Gastroesophageal sphincter (tissue), 3 donors: ENCODE measurements around the gene ACAN.

ENCODE experiments used
- EP300 ChIP-seq: sonication (generic); formaldehyde crosslinking; IDR thresholded peaks from one replicate; pipeline ENCODE4 v1.6.1; 2017; ENCODE audit warnings: antibody characterized with exemption, mild to moderate bottlenecking
- POLR2A ChIP-seq, 2 donors: fragments of 450-650 bp; IDR thresholded peaks; one replicate each; pipeline ENCODE4 v1.6.1; 2017; ENCODE audit warnings: antibody characterized with exemption in 2 of 2, mild to moderate bottlenecking in 2 of 2, moderate library complexity in 1 of 2
- POLR2AphosphoS5 ChIP-seq: sonication (generic); formaldehyde crosslinking; IDR thresholded peaks from one replicate; pipeline ENCODE4 v1.6.1; 2017; ENCODE audit warnings: antibody characterized with exemption
- TF ChIP-seq, protein P1 (sequence below), 4 experiments: fragments of 200-600 bp in 2 of 4; fragments of 450-650 bp in 2 of 4; sonication (generic) in 1 of 4; IDR thresholded peaks; one replicate each; pipeline ENCODE4 v1.5.1; 2017 to 2019; ENCODE audit warnings: antibody characterized with exemption in 4 of 4, mild to moderate bottlenecking in 2 of 4, moderate library complexity in 2 of 4

GRCh38 chr15:88872706-88873105 lies 69.5 kb downstream of the ACAN start:
- TF ChIP-seq, protein P1, sequence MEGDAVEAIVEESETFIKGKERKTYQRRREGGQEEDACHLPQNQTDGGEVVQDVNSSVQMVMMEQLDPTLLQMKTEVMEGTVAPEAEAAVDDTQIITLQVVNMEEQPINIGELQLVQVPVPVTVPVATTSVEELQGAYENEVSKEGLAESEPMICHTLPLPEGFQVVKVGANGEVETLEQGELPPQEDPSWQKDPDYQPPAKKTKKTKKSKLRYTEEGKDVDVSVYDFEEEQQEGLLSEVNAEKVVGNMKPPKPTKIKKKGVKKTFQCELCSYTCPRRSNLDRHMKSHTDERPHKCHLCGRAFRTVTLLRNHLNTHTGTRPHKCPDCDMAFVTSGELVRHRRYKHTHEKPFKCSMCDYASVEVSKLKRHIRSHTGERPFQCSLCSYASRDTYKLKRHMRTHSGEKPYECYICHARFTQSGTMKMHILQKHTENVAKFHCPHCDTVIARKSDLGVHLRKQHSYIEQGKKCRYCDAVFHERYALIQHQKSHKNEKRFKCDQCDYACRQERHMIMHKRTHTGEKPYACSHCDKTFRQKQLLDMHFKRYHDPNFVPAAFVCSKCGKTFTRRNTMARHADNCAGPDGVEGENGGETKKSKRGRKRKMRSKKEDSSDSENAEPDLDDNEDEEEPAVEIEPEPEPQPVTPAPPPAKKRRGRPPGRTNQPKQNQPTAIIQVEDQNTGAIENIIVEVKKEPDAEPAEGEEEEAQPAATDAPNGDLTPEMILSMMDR (IDR thresholded peaks at IDR 0.05): no peak
- TF ChIP-seq POLR2A (IDR thresholded peaks at IDR 0.05): no peak
- no peak for TF ChIP-seq EP300
- no peak for TF ChIP-seq POLR2AphosphoS5
